ENCODE measurements around the gene CRYL1.

DNA sequence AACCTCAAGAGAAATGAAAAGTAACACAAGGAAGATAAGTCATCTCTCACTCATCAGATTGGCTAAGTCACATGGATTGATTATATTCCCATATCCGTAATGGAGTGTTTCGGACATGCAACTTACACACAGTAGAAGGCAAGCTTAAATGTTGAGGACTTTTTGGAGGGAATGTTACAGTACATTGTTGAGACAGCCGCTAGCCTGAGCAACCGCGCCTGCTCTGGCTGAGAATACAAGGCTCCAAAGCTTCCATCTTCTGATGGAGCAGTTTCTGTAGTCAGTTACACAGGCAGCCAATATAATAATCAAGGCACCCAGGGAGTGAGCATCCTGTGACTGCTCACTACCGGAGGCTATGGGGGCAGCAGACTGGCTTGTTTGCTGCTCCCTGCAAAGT is 1.0 kb upstream of the CRYL1 start:
- TF ChIP-seq EZH2phosphoT487 (IDR thresholded peaks at IDR 0.05; ENCODE audit: low read depth, severe bottlenecking, unreplicated experiment) = no peak
- TF ChIP-seq, protein P1, sequence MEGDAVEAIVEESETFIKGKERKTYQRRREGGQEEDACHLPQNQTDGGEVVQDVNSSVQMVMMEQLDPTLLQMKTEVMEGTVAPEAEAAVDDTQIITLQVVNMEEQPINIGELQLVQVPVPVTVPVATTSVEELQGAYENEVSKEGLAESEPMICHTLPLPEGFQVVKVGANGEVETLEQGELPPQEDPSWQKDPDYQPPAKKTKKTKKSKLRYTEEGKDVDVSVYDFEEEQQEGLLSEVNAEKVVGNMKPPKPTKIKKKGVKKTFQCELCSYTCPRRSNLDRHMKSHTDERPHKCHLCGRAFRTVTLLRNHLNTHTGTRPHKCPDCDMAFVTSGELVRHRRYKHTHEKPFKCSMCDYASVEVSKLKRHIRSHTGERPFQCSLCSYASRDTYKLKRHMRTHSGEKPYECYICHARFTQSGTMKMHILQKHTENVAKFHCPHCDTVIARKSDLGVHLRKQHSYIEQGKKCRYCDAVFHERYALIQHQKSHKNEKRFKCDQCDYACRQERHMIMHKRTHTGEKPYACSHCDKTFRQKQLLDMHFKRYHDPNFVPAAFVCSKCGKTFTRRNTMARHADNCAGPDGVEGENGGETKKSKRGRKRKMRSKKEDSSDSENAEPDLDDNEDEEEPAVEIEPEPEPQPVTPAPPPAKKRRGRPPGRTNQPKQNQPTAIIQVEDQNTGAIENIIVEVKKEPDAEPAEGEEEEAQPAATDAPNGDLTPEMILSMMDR (IDR thresholded peaks at IDR 0.05; ENCODE audit: poor library complexity) = no peak
